B cell (primary cell): ENCODE results near the gene TXNDC11. TPM values are rescaled to one million over a fixed set of nuclear protein-coding genes. Genes with fewer than 3 reads are reported as not detected.

Experiments used
- ATAC-seq: fragments of 200-7000 bp; cut with Tn5 transposase; one replicate; pipeline ENCODE4 v1.10.0; 2021; ENCODE audit warnings: low read depth, mild to moderate bottlenecking, moderate number of reproducible peaks, moderate library complexity
- CTCF ChIA-PET: fragments of 350-600 bp; sonication (Branson Sonifier 250); formaldehyde crosslinking; loops from one replicate; lab custom pipeline; 2021; ENCODE audit warnings: antibody characterized with exemption, inconsistent platforms; lab: Charles Lee
- POLR2A ChIA-PET: fragments of 350-600 bp; sonication (Branson Sonifier 250); formaldehyde crosslinking; loops from one replicate; lab custom pipeline; 2021; ENCODE audit warnings: antibody characterized with exemption; lab: Charles Lee
- DNase-seq: peaks from one replicate; pipeline ENCODE4 v3.0.0; 2013
- H2AFZ ChIP-seq: 2 replicates; pipeline ENCODE4 v1.6.1; 2012; ENCODE audit warnings: mild to moderate bottlenecking, low read depth, low read length; ENCODE audit not compliant: insufficient read depth, poor library complexity, severe bottlenecking
- H3K27ac ChIP-seq, 2 donors: 1 replicate in 1 of 2; 2 replicates in 1 of 2; pipeline ENCODE4 v1.5.1; 2012 to 2013; ENCODE audit warnings: low read length in 2 of 2, mild to moderate bottlenecking in 2 of 2, moderate library complexity in 1 of 2
- H3K27me3 ChIP-seq, 4 experiments: fragments of 200-600 bp in 1 of 4; sonication (generic) in 1 of 4; replicated peaks in 1 of 4; 1 replicate in 2 of 4; 2 replicates in 2 of 4; pipeline versions ENCODE4 v1.6.1 to v1.7.0; 2013 to 2016; ENCODE audit warnings: low read length in 3 of 4, mild to moderate bottlenecking in 2 of 4, mixed read lengths in 1 of 4, moderate library complexity in 1 of 4; ENCODE audit not compliant: insufficient read depth in 4 of 4, control insufficient read depth in 3 of 4; ENCODE audit errors: control extremely low read depth in 1 of 4
- H3K36me3 ChIP-seq, 2 experiments: replicated peaks in 1 of 2; 1 replicate in 1 of 2; 2 replicates in 1 of 2; pipeline versions ENCODE4 v1.6.1 to v1.7.1; 2013; ENCODE audit warnings: low read length in 1 of 2; ENCODE audit not compliant: insufficient read depth in 2 of 2, control insufficient read depth in 1 of 2; ENCODE audit errors: control extremely low read depth in 1 of 2, extremely low read depth in 1 of 2
- H3K4me1 ChIP-seq, 2 donors: fragments of 200-600 bp in 1 of 2; sonication (generic) in 1 of 2; 1 replicate in 1 of 2; 2 replicates in 1 of 2; pipeline versions ENCODE4 v1.5.1 to v1.6.1; 2013 to 2017; ENCODE audit warnings: low read length in 2 of 2; ENCODE audit not compliant: control insufficient read depth in 2 of 2, insufficient read depth in 2 of 2
- H3K4me2 ChIP-seq: replicated peaks from 2 replicates; pipeline ENCODE3; 2012; ENCODE audit warnings: mild to moderate bottlenecking, low read depth, low read length; ENCODE audit not compliant: poor library complexity, severe bottlenecking
- H3K4me3 ChIP-seq, 5 experiments: fragments of 200-600 bp in 1 of 5; sonication (generic) in 1 of 5; 1 replicate in 3 of 5; 2 replicates in 2 of 5; pipeline versions ENCODE4 v1.5.1 to v1.7.0; 2011 to 2016; ENCODE audit warnings: low read length in 4 of 5, mild to moderate bottlenecking in 4 of 5, low read depth in 2 of 5, control low read depth in 1 of 5, moderate library complexity in 1 of 5; ENCODE audit not compliant: insufficient read depth in 1 of 5; ENCODE audit errors: control extremely low read depth in 1 of 5, extremely low read depth in 1 of 5
- H3K79me2 ChIP-seq: fragments of 200-600 bp; sonication (generic); one replicate; pipeline ENCODE4 v1.6.0; 2016; ENCODE audit warnings: low read length; ENCODE audit not compliant: control insufficient read depth, insufficient read depth
- H3K9ac ChIP-seq: fragments of 200-600 bp; sonication (generic); 2 replicates; pipeline ENCODE4 v1.6.1; 2017; ENCODE audit warnings: mild to moderate bottlenecking, low read length, moderate library complexity
- H3K9me3 ChIP-seq, 3 donors: one replicate each; pipeline versions ENCODE4 v1.6.1 to v1.7.1; 2013; ENCODE audit warnings: low read length in 2 of 3; ENCODE audit not compliant: control insufficient read depth in 2 of 3, insufficient read depth in 1 of 3; ENCODE audit errors: control extremely low read depth in 1 of 3
- H4K20me1 ChIP-seq: 2 replicates; pipeline ENCODE4 v1.6.0; 2012; ENCODE audit warnings: mild to moderate bottlenecking, low read length; ENCODE audit not compliant: insufficient read depth, control insufficient read depth, poor library complexity, severe bottlenecking
- H3K27ac Mint-ChIP-seq: one replicate; pipeline ENCODE4 v1.8.0; 2021; ENCODE audit warnings: mixed read lengths
- H3K27me3 Mint-ChIP-seq: one replicate; pipeline ENCODE4 v1.8.0; 2021; ENCODE audit warnings: mixed read lengths
- H3K4me1 Mint-ChIP-seq: one replicate; pipeline ENCODE4 v1.8.0; 2021; ENCODE audit warnings: mixed read lengths
- H3K4me3 Mint-ChIP-seq: one replicate; pipeline ENCODE4 v1.8.0; 2021; ENCODE audit warnings: mixed read lengths
- H3K9me3 Mint-ChIP-seq: one replicate; pipeline ENCODE4 v1.8.0; 2022; ENCODE audit warnings: mixed read lengths; ENCODE audit not compliant: insufficient read depth
- EZH2 ChIP-seq: IDR thresholded peaks from 2 replicates; pipeline ENCODE4 v1.6.1; 2012; ENCODE audit warnings: borderline replicate concordance, low read depth, mild to moderate bottlenecking, moderate library complexity, low read length; ENCODE audit not compliant: insufficient read depth, poor library complexity, severe bottlenecking
- WGBS: methylation state at CpG from one replicate; pipeline ENCODE4 v1.1.5; 2013; ENCODE audit warnings: missing lambda C conversion rate; ENCODE audit not compliant: insufficient coverage; 5-methylcytosine and 5-hydroxymethylcytosine counted together
- intact Hi-C: fragments of 100-400 bp; cut with micrococcal nuclease; formaldehyde crosslinking; loops from one replicate; pipeline ENCODE4 v1.10.0; 2022
- polyA plus RNA-seq: library from polyadenylated mRNA; depleted of rRNA; stranded (reverse); fragments of >200 nt; gene quantifications from 2 replicates; pipeline ENCODE4 v1.2.3, GENCODE V29; 2012
- total RNA-seq, 2 donors: library from RNA; stranded (reverse); fragments of 120-200 nt in 1 of 2; gene quantifications; 1 replicate in 1 of 2; 2 replicates in 1 of 2; pipeline versions ENCODE4 v1.2.3 to v1.2.4, GENCODE V29; 2013 to 2022
- TF ChIP-seq, protein P1 (sequence below): fragments of 200-600 bp; IDR thresholded peaks from one replicate; pipeline ENCODE4 v1.8.0; 2022; ENCODE audit warnings: antibody characterized with exemption, mild to moderate bottlenecking

TXNDC11 gene
- total and polyA plus RNA-seq, 2 donors (not counting 1 experiment from before 2014, with no cell fraction given): 50.2 to 76.9 TPM

DNA sequence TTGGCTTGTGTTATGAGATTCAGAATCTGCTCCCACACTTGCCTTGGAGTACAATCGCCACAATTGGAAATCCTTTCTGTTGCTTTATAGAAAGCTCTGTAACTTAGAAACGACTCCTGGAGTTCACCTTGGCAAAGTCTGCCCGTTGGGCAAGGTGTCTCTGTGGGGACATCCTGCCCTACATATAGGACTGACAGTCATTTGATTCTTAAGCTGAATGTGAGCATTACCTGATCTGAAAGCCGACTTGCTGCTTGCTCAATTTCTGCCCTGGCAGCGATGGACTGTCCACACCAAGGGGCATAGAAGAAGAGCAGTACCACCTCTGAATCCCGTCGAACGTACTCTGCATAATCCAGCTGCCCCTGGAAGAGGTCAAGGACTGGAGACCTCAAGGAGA, 6.9 kb downstream of the TXNDC11 start:
- DNase-seq (no peak), ATAC-seq (no peak)
- peaks cover 20 to 35% of the 10 kb centered on the region in 2 donors for H3K4me1 ChIP-seq
- 91% methylated on average over 7 of the region's 8 CpGs for WGBS
- no peak overlapping the region for H3K27ac ChIP-seq
- TF ChIP-seq, protein P1, sequence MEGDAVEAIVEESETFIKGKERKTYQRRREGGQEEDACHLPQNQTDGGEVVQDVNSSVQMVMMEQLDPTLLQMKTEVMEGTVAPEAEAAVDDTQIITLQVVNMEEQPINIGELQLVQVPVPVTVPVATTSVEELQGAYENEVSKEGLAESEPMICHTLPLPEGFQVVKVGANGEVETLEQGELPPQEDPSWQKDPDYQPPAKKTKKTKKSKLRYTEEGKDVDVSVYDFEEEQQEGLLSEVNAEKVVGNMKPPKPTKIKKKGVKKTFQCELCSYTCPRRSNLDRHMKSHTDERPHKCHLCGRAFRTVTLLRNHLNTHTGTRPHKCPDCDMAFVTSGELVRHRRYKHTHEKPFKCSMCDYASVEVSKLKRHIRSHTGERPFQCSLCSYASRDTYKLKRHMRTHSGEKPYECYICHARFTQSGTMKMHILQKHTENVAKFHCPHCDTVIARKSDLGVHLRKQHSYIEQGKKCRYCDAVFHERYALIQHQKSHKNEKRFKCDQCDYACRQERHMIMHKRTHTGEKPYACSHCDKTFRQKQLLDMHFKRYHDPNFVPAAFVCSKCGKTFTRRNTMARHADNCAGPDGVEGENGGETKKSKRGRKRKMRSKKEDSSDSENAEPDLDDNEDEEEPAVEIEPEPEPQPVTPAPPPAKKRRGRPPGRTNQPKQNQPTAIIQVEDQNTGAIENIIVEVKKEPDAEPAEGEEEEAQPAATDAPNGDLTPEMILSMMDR: no peak
- TF ChIP-seq EZH2: no peak
- Mint-ChIP-seq H3K4me1 (peaks cover 55% of the 10 kb centered on the region), H3K4me3 (no peak overlapping the region), H3K9me3 (no peaks in the 10 kb centered on the region), H3K27ac (peak overlapping the region; percentile 51), H3K27me3 (no peaks in the 10 kb centered on the region)
- ChIA-PET POLR2A (no interaction called here), CTCF (interaction anchor here (0.7 to 2.5 kb wide), 5 partner anchors 11 to 204 kb away, joined by 3 to 9 read pairs (median 3); no protein-coding TSS in a partner anchor)
- H3K4me2 ChIP-seq: no peak overlapping the region
- intact Hi-C loops: no loop called here
- H3K36me3 ChIP-seq: peaks cover 10 to 63% of the 10 kb centered on the region in 2 experiments
- H3K9me3 ChIP-seq: no peaks in the 10 kb centered on the region
- H4K20me1 ChIP-seq: peaks cover 12% of the 10 kb centered on the region
- H3K27me3 ChIP-seq: no peaks in the 10 kb centered on the region
- no peak overlapping the region for H2AFZ ChIP-seq
- no peak overlapping the region for H3K9ac ChIP-seq
- peaks cover 78% of the 10 kb centered on the region for H3K79me2 ChIP-seq
- H3K4me3 ChIP-seq: no peak overlapping the region

DNA sequence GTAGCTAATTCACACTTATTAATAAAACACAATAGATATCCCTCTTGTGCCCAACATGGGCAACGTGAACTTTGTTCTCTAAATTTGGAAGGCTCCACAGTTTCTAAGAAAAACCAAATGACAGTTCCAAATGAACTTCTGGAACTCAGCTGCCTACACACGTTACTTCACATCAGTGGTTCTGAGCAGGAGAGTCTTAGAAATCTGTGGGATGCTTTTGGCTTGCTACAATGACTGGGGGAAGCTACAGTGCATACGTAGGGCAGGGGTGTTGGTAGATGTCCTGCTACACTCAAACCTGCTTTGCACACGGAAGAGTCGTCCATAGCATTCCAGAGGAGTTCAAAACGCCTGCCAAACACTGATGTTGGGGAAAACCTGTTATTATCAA, 8.0 kb downstream of the TXNDC11 start:
- CTCF ChIA-PET: interaction anchor here (0.5 to 1.1 kb wide), 2 partner anchors 19 to 660 kb away, joined by 3 read pairs; no protein-coding TSS in a partner anchor
- no peak overlapping the region for H3K4me3 Mint-ChIP-seq

More for the DNA sequence above, 8.0 kb downstream of the TXNDC11 start:
- Histone ChIP-seq H3K36me3 (peaks cover 10 to 74% of the 10 kb centered on the region in 2 experiments), H3K79me2 (peaks cover 74% of the 10 kb centered on the region), H3K9ac (no peak overlapping the region), H3K27me3 (no peaks in the 10 kb centered on the region), H2AFZ (no peak overlapping the region), H3K4me3 (no peak overlapping the region), H3K27ac (peak overlapping the region in 1 of 2 donors; percentile 20), H4K20me1 (peaks cover 12% of the 10 kb centered on the region), H3K9me3 (no peaks in the 10 kb centered on the region), H3K4me1 (peaks cover 11 to 27% of the 10 kb centered on the region in 2 donors), H3K4me2 (no peak overlapping the region)
- TF ChIP-seq, protein P1: no peak
- TF ChIP-seq EZH2: no peak
- ATAC-seq (no peak), DNase-seq (no peak)
- Mint-ChIP-seq H3K27ac (peak overlapping the region; percentile 2), H3K27me3 (no peaks in the 10 kb centered on the region), H3K9me3 (no peaks in the 10 kb centered on the region), H3K4me1 (peaks cover 48% of the 10 kb centered on the region)
- POLR2A ChIA-PET: no interaction called here
- WGBS: 83% methylated on average over 3 of the region's 6 CpGs
- intact Hi-C loops: no loop called here
